Muscle layer of colon (tissue), 2 donors: ENCODE measurements around the gene GNB1L.

Source experiments
- H3K27ac ChIP-seq: one replicate; pipeline ENCODE4 v1.7.0; 2013; ENCODE audit warnings: low read depth, mild to moderate bottlenecking, low read length, moderate library complexity
- H3K27me3 ChIP-seq, 2 donors: one replicate each; pipeline ENCODE4 v1.7.0; 2013; ENCODE audit warnings: low read length in 2 of 2, mild to moderate bottlenecking in 2 of 2; ENCODE audit not compliant: insufficient read depth in 2 of 2, control insufficient read depth in 1 of 2
- H3K36me3 ChIP-seq: one replicate; pipeline ENCODE4 v1.7.0; 2013; ENCODE audit warnings: mild to moderate bottlenecking, low read length; ENCODE audit not compliant: insufficient read depth
- H3K4me1 ChIP-seq: one replicate; pipeline ENCODE4 v1.7.0; 2013; ENCODE audit warnings: mild to moderate bottlenecking, low read length; ENCODE audit not compliant: insufficient read depth
- H3K4me3 ChIP-seq, 2 donors: one replicate each; pipeline ENCODE4 v1.7.0; 2013; ENCODE audit warnings: low read length in 2 of 2, low read depth in 1 of 2, mild to moderate bottlenecking in 1 of 2, moderate library complexity in 1 of 2
- H3K9ac ChIP-seq: one replicate; pipeline ENCODE4 v1.7.0; 2013; ENCODE audit warnings: low read length
- H3K9me3 ChIP-seq: one replicate; pipeline ENCODE4 v1.7.0; 2013; ENCODE audit warnings: mild to moderate bottlenecking, low read length
- donor health status: abdominal sarcoma.
- donor health status: Adenocarcinoma of cecum.

The GNB1L gene

GRCh38 chr22:19760058-19760950, 94.4 kb downstream of the GNB1L start, which contains the start of gene TBX1:
Gene TBX1, plus strand, starts transcription at chr22:19760778. Its CDS starts 66 bp downstream, at chr22:19760844.
- Histone ChIP-seq H3K4me1 (no peaks in the 10 kb centered on the region), H3K9ac (no peak within 1 kb of the TSS), H3K36me3 (no peaks in the 10 kb centered on the region), H3K9me3 (no peaks in the 10 kb centered on the region), H3K27ac (no peak within 1 kb of the TSS), H3K27me3 (peaks cover 28 to 86% of the 10 kb centered on the region in 2 donors), H3K4me3 (no peak within 1 kb of the TSS)

- H3K27me3 ChIP-seq = peaks cover 29 to 86% of the 10 kb centered on the region in 2 donors
- H3K9me3 ChIP-seq = no peaks in the 10 kb centered on the region
- H3K4me3 ChIP-seq = no peak overlapping the region
- H3K27ac ChIP-seq = no peak overlapping the region
- H3K4me1 ChIP-seq = no peaks in the 10 kb centered on the region
- no peaks in the 10 kb centered on the region for H3K36me3 ChIP-seq
- no peak overlapping the region for H3K9ac ChIP-seq
These were observed 95.1 kb downstream of the GNB1L start for GRCh38 chr22:19759427-19760057.

- Histone ChIP-seq H3K27me3 (peaks cover 33 to 86% of the 10 kb centered on the region in 2 donors), H3K4me1 (no peaks in the 10 kb centered on the region), H3K27ac (no peak overlapping the region), H3K9ac (no peak overlapping the region), H3K4me3 (no peak overlapping the region), H3K36me3 (no peaks in the 10 kb centered on the region), H3K9me3 (no peaks in the 10 kb centered on the region)
These were observed 95.7 kb downstream of the GNB1L start for GRCh38 chr22:19758896-19759426.

DNA sequence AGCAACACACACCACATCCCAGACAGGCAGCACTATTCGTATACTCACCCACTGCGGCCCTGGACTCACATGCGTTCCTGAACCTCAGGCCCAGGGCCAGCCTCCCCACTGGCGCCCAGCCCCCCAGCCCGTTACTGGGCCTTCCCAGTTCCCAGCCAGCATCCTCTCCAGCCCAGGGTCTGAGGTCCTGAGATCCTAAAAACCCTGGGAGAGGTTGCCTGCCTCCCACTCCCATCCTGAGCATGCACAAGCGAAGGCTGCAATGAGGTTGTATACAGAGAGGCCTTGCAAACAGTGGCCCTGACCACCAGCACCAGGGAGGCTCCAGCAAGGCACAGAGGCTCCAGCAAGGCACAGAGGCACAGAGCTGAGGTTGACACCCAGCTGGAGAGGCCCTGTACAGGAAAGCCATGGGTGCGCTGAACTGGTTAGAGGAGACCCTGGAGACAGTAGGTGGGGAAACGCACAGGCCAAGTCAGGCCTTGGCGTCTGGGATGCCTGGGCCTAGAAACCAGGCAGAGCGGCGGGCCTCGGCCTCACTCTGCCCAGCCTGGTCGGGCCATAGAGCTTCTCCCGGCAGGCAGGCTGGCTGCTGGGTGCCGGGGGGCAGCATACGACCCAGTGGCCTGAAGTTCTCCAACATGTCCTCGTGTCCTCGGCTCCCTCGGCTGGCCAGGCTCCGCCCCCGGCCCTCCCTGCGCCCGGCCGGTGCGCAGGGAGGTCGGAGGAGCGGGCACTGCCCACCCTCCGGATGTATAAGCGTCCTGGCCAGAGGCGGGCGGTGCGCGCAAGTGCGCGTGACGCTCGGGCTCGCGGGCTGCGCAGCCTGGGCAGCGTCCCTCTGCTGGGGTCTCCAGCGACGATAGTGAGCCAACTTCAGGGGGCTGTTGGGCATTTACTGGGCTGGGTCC, 96.4 kb downstream of the GNB1L start:
- Histone ChIP-seq H3K9ac (no peak overlapping the region), H3K4me1 (no peaks in the 10 kb centered on the region), H3K36me3 (no peaks in the 10 kb centered on the region), H3K9me3 (no peaks in the 10 kb centered on the region), H3K4me3 (no peak overlapping the region), H3K27ac (no peak overlapping the region), H3K27me3 (peaks cover 33 to 85% of the 10 kb centered on the region in 2 donors)

- Histone ChIP-seq H3K9ac (no peak overlapping the region), H3K4me3 (no peak overlapping the region), H3K9me3 (no peaks in the 10 kb centered on the region), H3K4me1 (no peaks in the 10 kb centered on the region), H3K27ac (no peak overlapping the region), H3K36me3 (no peaks in the 10 kb centered on the region), H3K27me3 (peaks cover 30 to 76% of the 10 kb centered on the region in 2 donors)
These were observed 97.3 kb downstream of the GNB1L start for GRCh38 chr22:19757140-19757984.

GRCh38 chr22:19756288-19757128, 98.2 kb downstream of the GNB1L start:
- Histone ChIP-seq H3K4me1 (no peaks in the 10 kb centered on the region), H3K36me3 (no peaks in the 10 kb centered on the region), H3K9me3 (no peaks in the 10 kb centered on the region), H3K9ac (no peak overlapping the region), H3K4me3 (no peak overlapping the region), H3K27me3 (peaks cover 25 to 74% of the 10 kb centered on the region in 2 donors), H3K27ac (no peak overlapping the region)

DNA sequence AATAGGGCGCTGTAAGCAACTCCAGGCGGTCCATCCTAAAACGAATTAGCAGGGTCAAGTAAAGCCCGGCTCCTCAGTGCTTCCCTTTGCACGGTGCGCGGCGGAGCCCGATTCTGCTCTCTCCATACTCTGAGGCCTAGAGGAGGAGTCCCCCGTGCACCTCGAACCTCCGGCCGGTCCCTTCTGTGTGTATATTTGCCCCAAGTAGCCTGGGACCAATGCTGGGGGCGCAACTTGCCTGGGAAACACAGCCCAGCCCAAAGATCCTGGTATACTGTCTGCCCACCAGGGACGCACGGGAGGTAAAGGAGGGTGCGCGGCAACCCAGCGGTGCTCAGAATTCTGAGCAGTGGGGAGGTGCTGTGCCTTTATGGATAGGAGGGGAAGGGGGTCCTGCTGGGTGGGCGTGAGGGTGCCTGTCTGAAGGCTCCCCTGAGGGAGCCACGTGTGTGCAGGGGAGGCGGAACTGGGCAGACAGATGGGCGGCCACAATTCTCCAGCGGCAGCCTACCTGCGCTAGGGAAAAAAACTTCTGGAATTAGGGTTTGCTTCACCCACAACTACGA, 98.9 kb downstream of the GNB1L start:
- H3K27ac ChIP-seq = no peak overlapping the region
- no peak overlapping the region for H3K4me3 ChIP-seq
- no peaks in the 10 kb centered on the region for H3K36me3 ChIP-seq
- H3K9me3 ChIP-seq = no peaks in the 10 kb centered on the region
- no peak overlapping the region for H3K9ac ChIP-seq
- no peaks in the 10 kb centered on the region for H3K4me1 ChIP-seq
- H3K27me3 ChIP-seq = peaks cover 25 to 80% of the 10 kb centered on the region in 2 donors

GRCh38 chr22:19755145-19755710, 99.4 kb downstream of the GNB1L start:
- Histone ChIP-seq H3K27ac (no peak overlapping the region), H3K4me3 (no peak overlapping the region), H3K9me3 (no peaks in the 10 kb centered on the region), H3K36me3 (no peaks in the 10 kb centered on the region), H3K4me1 (no peaks in the 10 kb centered on the region), H3K9ac (no peak overlapping the region), H3K27me3 (peaks cover 25 to 81% of the 10 kb centered on the region in 2 donors)

GRCh38 chr22:19754701-19755144, 100.0 kb downstream of the GNB1L start:
- H3K4me3 ChIP-seq = no peak overlapping the region

More at GRCh38 chr22:19754701-19755144, 100.0 kb downstream of the GNB1L start:
- Histone ChIP-seq H3K27ac (no peak overlapping the region), H3K9ac (no peak overlapping the region), H3K9me3 (no peaks in the 10 kb centered on the region), H3K36me3 (no peaks in the 10 kb centered on the region), H3K27me3 (peaks cover 20 to 76% of the 10 kb centered on the region in 2 donors), H3K4me1 (no peaks in the 10 kb centered on the region)
